Effector memory CD4-positive, alpha-beta T cell (primary cell): ENCODE results near the gene RNF149.

ENCODE experiments used
- DNase-seq, 3 donors: peaks; one replicate each; pipeline ENCODE4 v3.0.0-alpha.2; 2020
- H3K27ac ChIP-seq: 2 replicates; pipeline ENCODE4 v1.7.0; 2013; ENCODE audit warnings: mild to moderate bottlenecking, low read length, moderate library complexity; ENCODE audit not compliant: insufficient read depth, poor library complexity, severe bottlenecking
- H3K27me3 ChIP-seq: replicated peaks from 2 replicates; pipeline ENCODE4 v1.7.0; 2013; ENCODE audit warnings: mild to moderate bottlenecking, low read length; ENCODE audit not compliant: insufficient read depth, control insufficient read depth, poor library complexity, severe bottlenecking
- H3K36me3 ChIP-seq: 2 replicates; pipeline ENCODE4 v1.7.0; 2013; ENCODE audit warnings: mild to moderate bottlenecking, low read length, moderate library complexity; ENCODE audit not compliant: control insufficient read depth, insufficient read depth
- H3K4me1 ChIP-seq: 2 replicates; pipeline ENCODE4 v1.7.0; 2013; ENCODE audit warnings: low read length, mild to moderate bottlenecking; ENCODE audit not compliant: control insufficient read depth, insufficient read depth, poor library complexity, severe bottlenecking
- H3K4me3 ChIP-seq: 2 replicates; pipeline ENCODE4 v1.7.0; 2013; ENCODE audit warnings: low read length, low read depth, mild to moderate bottlenecking; ENCODE audit not compliant: insufficient read depth, poor library complexity, severe bottlenecking
- H3K9me3 ChIP-seq: 2 replicates; pipeline ENCODE4 v1.7.0; 2013; ENCODE audit warnings: mild to moderate bottlenecking, low read length, moderate library complexity; ENCODE audit not compliant: control insufficient read depth

Gene RNF149

DNA sequence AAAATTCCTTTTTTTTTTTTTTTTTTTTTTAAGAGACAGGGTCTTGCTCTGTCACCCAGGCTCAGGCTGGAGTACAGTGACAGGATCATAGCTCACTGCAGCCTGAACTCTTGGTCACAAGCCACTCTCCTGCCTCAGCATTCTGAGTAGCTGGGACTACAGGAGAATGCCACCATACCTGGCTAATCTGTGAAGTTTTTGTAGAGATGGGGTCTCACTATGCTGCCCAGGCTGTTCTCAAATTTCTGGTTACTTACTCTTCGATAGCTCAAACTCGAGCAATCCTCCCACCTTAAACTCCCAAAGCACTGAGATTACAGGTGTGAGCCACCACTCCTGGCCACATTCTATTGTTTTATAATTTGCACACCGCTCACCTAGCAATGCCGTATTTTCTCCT is 27.0 kb downstream of the RNF149 start:
- DNase-seq = no peak
- H3K27ac ChIP-seq = no peak overlapping the region
- no peak overlapping the region for H3K4me3 ChIP-seq
- H3K4me1 ChIP-seq = no peaks in the 10 kb centered on the region
- peaks cover 86% of the 10 kb centered on the region for H3K36me3 ChIP-seq
- H3K9me3 ChIP-seq = no peaks in the 10 kb centered on the region
- H3K27me3 ChIP-seq = no peaks in the 10 kb centered on the region

DNA sequence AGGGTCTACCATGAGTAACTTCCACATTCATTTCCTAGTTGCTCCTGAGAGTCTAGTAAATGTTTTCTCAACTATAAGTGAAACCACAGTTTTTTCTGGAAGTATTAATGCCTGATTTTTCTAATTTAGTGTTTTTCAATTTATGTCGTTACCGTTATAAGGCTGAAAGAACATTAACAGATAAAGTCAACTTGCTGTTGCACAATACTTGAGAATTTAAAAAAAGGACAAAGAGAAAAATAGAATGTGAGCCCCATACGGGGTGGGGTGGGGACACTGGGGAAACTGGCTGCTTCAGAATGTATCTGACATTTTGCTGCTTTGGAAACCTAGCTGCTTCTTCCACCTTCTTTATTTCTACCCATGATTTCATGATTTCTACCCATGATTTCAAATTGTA is 29.6 kb downstream of the RNF149 start:
- Histone ChIP-seq H3K36me3 (peaks cover 75% of the 10 kb centered on the region), H3K4me1 (no peaks in the 10 kb centered on the region), H3K27ac (no peak overlapping the region), H3K9me3 (no peaks in the 10 kb centered on the region), H3K27me3 (no peaks in the 10 kb centered on the region), H3K4me3 (no peak overlapping the region)
- DNase-seq = no peak

DNA sequence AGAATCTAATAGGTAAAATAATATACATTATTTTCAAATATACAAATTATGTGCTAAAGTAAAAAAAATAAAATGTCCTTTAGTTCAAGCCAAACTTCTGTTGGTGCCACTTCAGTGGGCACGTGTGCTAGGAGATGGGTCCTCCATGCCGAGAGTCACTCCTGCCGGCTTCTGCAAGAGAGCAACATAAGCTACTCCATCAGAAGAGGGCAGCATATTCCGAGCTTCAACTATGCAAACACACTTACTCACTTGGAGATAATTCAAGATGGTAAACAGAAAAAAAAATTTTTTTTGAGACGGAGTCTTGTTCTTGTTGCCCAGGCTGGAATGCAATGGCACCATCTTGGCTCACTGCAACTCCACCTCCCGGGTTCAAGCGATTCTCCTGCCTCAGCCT is 31.4 kb downstream of the RNF149 start:
- no peak overlapping the region for H3K27ac ChIP-seq
- H3K4me3 ChIP-seq = no peak overlapping the region
- no peak for DNase-seq
- no peaks in the 10 kb centered on the region for H3K9me3 ChIP-seq
- H3K27me3 ChIP-seq = no peaks in the 10 kb centered on the region
- peaks cover 74% of the 10 kb centered on the region for H3K36me3 ChIP-seq
- H3K4me1 ChIP-seq = no peaks in the 10 kb centered on the region

DNA sequence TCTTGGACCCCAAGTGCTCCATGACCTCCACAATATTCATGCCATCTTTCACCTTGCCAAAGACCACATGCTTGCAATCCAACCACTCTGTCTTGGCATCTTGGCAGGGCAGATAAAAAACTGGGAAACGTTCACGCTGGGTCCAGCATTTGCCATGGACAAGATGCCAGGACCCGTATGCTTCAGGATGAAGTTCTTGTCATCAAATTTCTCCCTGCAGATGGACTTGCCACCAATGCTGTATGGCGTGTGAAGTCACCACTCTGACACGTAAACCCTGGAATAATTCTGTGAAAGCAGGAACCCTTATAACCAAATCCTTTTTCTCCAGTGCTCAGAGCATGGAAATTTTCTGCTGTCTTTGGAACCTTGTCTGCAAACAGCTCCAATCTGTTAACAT is 34.4 kb downstream of the RNF149 start:
- Histone ChIP-seq H3K27ac (no peak overlapping the region), H3K27me3 (no peaks in the 10 kb centered on the region), H3K9me3 (no peaks in the 10 kb centered on the region), H3K36me3 (peaks cover 72% of the 10 kb centered on the region), H3K4me3 (no peak overlapping the region), H3K4me1 (no peaks in the 10 kb centered on the region)
- DNase-seq = no peak

DNA sequence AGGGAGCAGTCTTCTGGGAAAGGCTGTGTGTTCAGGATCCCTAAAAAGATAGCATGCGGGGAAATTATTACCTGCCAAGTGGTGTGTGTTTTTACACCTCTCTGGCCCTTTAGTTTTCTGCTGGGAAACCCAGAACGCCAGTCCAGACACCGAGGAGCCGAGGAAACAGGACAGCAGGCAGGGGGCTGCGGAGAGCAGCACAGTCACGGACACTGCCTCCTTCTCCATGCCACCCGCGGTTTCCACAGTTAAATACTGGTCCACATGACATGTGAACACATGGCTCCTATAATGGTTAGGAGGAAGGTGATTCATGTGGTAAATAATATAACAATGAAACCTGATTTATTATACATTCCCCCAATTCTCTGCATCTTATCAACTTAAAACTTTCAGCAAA is 35.4 kb downstream of the RNF149 start:
- no peak for DNase-seq
- Histone ChIP-seq H3K27me3 (no peaks in the 10 kb centered on the region), H3K4me1 (no peaks in the 10 kb centered on the region), H3K4me3 (no peak overlapping the region), H3K27ac (no peak overlapping the region), H3K9me3 (no peaks in the 10 kb centered on the region), H3K36me3 (peaks cover 75% of the 10 kb centered on the region)

DNA sequence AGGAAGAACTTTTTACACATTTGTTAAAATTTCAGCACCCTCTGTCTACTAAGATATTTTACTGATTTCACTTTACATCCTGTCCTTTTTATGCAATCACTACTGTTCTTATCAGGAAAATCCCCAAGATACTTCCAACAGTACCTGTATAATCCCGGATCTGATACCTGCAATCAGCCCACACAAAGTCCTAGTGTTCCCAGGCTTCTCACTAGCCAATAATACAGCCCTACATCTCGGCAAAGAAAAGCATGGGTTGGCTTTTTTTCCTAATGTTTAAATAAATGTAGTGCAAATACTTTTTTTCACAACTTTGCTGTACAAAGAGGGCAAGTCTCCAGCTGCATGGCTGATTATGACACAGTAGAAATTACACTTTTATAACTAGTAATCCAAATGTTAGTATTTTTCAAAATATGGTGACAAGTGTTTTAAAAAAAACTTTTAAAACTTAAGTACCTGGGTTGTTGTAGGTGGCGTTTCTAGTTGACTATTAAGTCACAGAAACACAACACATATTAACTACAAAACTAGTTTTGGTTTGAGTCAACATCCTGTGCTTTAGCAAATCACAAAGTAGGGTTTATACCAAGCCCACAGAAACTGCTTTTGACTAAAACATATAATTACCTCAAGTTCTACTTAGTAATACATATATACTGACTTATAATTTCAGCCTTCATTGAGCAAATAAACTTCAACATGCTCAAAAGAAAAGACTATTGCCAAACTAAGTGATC is 36.3 kb downstream of the RNF149 start:
- H3K9me3 ChIP-seq = no peaks in the 10 kb centered on the region
- H3K27me3 ChIP-seq = no peaks in the 10 kb centered on the region
- H3K4me3 ChIP-seq = no peak overlapping the region
- H3K4me1 ChIP-seq = no peaks in the 10 kb centered on the region
- H3K36me3 ChIP-seq = peaks cover 77% of the 10 kb centered on the region
- DNase-seq = no peak
- no peak overlapping the region for H3K27ac ChIP-seq

DNA sequence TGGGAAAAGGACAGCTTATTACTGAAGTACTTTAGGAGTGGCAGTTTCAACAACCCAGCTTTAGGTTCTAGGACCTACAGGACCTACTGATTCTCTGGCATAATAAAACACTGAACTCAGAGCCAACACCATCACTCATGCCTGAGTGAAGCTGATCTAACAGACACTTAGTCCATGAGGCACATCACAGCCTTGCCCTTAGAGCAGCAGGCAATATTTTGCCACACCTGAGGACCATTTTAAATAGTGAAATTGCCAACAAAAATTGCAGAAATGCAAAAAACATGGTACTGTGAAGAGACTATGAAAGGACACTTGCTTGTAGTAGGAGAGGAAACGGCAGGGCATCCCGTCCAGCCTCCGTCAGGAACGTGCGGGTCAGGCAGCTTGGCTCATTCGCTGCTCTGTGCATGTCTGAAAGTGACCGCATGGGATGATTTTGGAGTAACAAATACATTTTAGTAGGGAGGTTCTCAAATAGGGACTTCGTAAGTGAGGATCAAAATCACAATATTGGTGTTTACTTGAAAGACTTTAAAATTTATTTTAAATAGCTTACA is 37.7 kb downstream of the RNF149 start:
- no peaks in the 10 kb centered on the region for H3K9me3 ChIP-seq
- no peak overlapping the region for H3K4me3 ChIP-seq
- DNase-seq = no peak
- no peaks in the 10 kb centered on the region for H3K4me1 ChIP-seq
- no peaks in the 10 kb centered on the region for H3K27me3 ChIP-seq
- H3K27ac ChIP-seq = no peak overlapping the region
- H3K36me3 ChIP-seq = peaks cover 83% of the 10 kb centered on the region

DNA sequence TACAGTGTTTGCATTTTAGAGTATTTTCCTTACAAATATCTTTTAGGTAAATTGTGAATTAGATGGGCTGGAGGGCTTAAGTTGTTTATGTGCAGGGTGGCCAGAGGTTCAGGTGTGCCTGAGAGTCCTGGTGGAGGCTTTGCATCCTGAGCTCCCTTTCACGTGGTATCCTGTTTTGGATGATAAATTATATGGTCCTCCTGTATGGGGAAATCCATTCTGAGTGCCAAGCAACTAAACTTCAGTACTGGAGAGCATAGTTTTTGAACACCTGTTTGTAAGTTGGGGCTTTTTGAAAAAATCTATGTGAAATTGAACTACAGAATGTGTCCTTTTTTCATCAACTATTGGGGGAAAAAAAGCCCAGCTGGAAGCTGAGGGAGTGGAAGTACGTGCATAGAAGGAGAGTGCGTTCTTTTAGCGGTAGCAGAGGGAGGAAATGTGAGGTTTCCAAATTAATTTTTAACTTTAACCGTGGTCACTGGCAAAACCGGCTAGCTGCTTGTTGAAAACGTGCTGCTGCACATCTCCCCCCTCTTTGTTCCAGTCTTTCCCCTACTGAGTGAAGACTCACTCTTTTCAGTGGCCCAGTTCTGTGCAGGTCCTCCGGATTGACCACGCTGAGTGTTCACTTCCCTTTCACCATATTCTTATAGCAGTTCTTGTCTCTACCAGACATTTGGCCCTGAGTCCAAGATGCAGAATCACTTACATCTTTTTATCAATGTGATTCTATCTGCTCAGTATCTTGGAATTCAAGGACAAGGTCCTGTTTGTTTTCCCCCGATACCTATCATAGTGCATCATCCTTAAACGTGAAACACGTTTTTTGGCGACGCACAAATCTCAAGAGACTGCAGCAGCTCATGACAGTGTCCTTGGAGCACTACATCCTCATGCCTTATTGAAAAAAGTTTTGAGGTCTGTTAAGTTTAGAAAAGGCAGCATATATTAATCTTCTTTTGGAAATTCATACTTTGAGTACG is 40.5 kb downstream of the RNF149 start:
- no peak overlapping the region for H3K4me3 ChIP-seq
- no peaks in the 10 kb centered on the region for H3K4me1 ChIP-seq
- DNase-seq = no peak
- no peaks in the 10 kb centered on the region for H3K27me3 ChIP-seq
- H3K36me3 ChIP-seq = peaks cover 93% of the 10 kb centered on the region
- no peaks in the 10 kb centered on the region for H3K9me3 ChIP-seq
- H3K27ac ChIP-seq = no peak overlapping the region

DNA sequence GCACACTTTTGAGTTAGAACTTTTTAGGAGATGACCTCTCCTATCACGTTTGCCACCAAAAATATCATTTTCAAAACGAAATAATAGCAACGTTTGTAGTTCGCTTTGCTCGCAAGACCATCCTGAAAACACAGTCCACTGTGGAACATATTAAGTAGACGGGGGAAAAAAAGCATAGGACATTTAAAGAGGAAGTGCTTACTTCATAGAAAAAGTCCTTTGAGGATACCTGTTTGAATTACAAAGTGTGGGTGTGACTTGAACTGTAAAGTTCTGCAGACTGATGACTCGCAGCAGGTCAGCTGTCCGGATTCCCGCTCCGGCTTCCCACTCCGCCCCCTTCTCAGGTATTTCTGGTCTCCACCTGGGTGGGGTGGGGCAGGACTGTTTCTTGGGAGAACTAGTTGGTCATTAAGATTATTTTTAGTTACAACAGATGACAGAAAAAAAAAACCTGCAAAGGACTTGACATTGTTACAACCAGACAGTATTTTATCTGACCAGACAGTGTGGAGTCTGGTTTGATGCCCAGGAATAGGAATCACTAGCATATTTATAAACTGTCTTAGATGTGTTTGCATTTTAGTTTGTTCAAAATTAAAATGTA is 42.5 kb downstream of the RNF149 start:
- no peaks in the 10 kb centered on the region for H3K4me1 ChIP-seq
- no peak for DNase-seq

More for the DNA sequence above, 42.5 kb downstream of the RNF149 start:
- Histone ChIP-seq H3K27me3 (no peaks in the 10 kb centered on the region), H3K9me3 (no peaks in the 10 kb centered on the region), H3K27ac (no peak overlapping the region), H3K4me3 (no peak overlapping the region), H3K36me3 (peaks cover 85% of the 10 kb centered on the region)
